ENCODE data around the gene STC2.

DNA sequence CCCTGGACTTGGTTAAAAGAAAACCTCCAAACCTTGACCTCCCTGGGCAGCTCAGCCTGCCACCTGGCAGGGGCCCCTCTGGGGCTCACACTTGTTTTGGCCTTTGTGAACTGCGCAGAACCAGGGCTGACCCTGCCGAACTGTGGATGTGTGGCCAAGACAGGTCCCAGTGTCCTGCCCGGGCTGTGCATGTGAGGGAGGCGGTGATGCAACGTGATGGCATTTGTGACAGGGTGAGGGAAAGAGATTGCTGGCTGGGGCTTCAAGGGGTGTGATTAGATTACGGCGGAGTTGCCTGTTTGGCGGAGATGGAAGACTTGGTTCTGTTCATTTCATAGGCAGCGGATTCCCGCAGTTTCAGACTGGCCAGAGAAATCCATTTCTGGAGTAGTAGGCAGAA is 62.8 kb downstream of the STC2 start:
- TF ChIP-seq EZH2 (IDR thresholded peaks at IDR 0.05; ENCODE audit: borderline replicate concordance) (no peak), CTCF (IDR thresholded peaks at IDR 0.05; ENCODE audit: poor library complexity) (no peak)

All from hepatocyte (in vitro differentiated cells).